Measurements from ENCODE around the gene NAV1. TPM values are rescaled to one million over a fixed set of nuclear protein-coding genes. Genes with fewer than 3 reads are reported as not detected.

Gene NAV1
- total RNA-seq, 4 donors from 2014 or later, result 13.0 to 40.6 (median 16.9) TPM

DNA sequence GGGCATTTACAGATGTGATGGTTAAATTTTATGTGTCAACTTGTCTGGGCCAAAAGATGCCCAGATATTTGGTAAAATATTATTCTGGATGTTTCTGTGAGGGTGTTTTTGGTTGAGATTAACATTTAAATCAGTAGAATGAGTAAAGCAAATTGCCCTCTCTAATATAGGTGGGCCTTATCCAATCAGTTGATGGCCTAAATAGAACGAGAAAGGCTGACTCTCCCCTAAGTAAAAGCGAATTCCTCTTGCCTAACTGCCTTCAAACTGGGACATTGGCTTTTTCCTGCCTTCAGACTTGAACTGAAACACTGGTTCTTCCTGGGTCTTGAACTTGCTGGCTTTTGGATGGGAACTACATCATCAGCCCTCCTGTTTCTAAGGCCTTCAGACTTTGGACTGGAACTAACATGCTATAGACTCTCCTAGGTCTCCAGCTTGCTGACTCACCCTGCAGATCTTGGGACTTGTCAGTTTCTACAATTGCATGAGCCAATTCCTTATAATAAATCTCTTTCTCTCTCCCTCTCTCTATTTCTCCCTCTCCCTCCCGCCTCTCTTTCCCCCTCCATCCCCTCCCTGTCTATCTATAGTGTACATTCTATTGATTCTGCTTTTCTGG is 10.2 kb upstream of the NAV1 start:
- H3K36me3 ChIP-seq, result no peaks in the 10 kb centered on the region
- H3K4me1 ChIP-seq, result peaks cover 0 to 15% (median 0%) of the 10 kb centered on the region in 4 donors
- no peak overlapping the region for H3K4me3 ChIP-seq
- no peak for DNase-seq
- in situ Hi-C loops (cut with MboI; ENCODE audit: low pct_ligation_motif_present in 1 of 4, low pct_unique_long_range_greater_than_20kb in 1 of 4, low sequenced_read_pairs in 3 of 4), result no loop called here
- H3K27me3 ChIP-seq, result no peaks in the 10 kb centered on the region
- intact Hi-C loops (cut with DNase I; ENCODE audit: low total_unique reads), result no loop called here
- WGBS, 2 donors (ENCODE audit: low coverage in 1 of 2), result 65 to 85% methylated on average over 2 to 3 of the region's 3 CpGs
- H3K27ac ChIP-seq, result no peak overlapping the region
- TF ChIP-seq POLR2AphosphoS5 (IDR thresholded peaks at IDR 0.05) (no peak), CTCF (IDR thresholded peaks at IDR 0.05) (no peak), EP300 (IDR thresholded peaks at IDR 0.05; ENCODE audit: low read depth) (no peak)
- no peaks in the 10 kb centered on the region for H3K9me3 ChIP-seq

- intact Hi-C loops (cut with DNase I; ENCODE audit: low total_unique reads) (loop anchor here (2.0 kb wide), 1 partner anchor 262 kb away; no protein-coding TSS in a partner anchor), in situ Hi-C loops (cut with MboI; ENCODE audit: low pct_ligation_motif_present in 1 of 4, low pct_unique_long_range_greater_than_20kb in 1 of 4, low sequenced_read_pairs in 3 of 4) (no loop called here)
- TF ChIP-seq POLR2AphosphoS5 (IDR thresholded peaks at IDR 0.05) (peak in 1 of 3 donors; percentile 21), EP300 (IDR thresholded peaks at IDR 0.05; ENCODE audit: low read depth) (no peak), CTCF (IDR thresholded peaks at IDR 0.05) (peak; percentile 62 to 75 (median 71))
- peak overlapping the region; percentile 28 to 53 (median 44) for H3K27ac ChIP-seq
- H3K4me3 ChIP-seq, result no peak overlapping the region
- DNase-seq, result peak; percentile 78
- peaks cover 0 to 35% (median 5%) of the 10 kb centered on the region in 4 donors for H3K4me1 ChIP-seq
- H3K27me3 ChIP-seq, result no peaks in the 10 kb centered on the region
- H3K36me3 ChIP-seq, result no peaks in the 10 kb centered on the region
- H3K9me3 ChIP-seq, result no peaks in the 10 kb centered on the region
- WGBS, 2 donors (ENCODE audit: low coverage in 1 of 2), result 60% methylated on average over 2 to 26 of the region's 26 CpGs
Observed at GRCh38 chr1:201530741-201531531, 8.0 kb upstream of the NAV1 start.

DNA sequence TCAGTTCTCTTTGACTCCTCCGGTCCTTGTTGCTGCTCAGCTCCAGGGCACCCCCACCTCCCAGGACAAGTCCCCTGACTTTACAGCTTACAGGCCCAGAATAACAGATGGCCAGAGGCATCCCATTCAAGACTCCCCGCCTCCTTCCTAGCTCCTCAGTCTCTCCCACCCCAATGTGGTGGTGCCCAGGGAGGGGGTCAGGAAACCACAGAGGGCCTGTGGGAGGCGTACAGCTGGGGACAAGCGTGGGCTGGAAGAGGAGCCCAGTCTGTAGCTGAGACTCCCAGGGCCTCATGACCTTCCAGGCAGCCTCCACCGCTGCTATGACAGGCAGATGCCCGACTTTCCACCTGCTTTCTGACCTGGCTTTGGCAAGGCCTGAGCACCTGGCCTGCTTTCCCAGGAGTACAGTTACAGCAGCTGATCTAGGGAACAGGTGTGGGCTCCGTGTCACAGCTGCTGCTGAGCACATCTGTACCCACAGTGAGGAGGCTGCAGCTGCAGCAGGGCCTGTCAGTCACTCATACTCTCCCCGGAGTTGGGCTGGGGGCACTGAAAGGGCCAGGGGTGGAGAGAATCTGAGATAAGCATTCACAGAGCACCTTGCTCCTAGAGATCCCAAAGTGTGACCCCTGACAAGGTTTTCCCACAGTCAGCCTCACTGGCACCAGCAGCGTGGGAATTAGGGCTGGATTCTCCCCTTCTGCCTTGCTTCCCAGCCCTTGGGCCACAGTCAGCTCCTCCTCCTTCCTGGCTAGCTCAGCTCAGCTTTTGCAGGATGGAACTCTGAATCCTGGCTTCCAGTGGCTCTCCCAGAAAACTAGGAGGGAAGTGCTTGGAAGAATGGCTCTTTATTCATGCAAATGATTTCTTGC is 7.1 kb upstream of the NAV1 start:
- no peak for DNase-seq
- intact Hi-C loops (cut with DNase I; ENCODE audit: low total_unique reads), result loop anchor here (2.0 kb wide), 1 partner anchor 261 kb away; no protein-coding TSS in a partner anchor
- in situ Hi-C loops (cut with MboI; ENCODE audit: low pct_ligation_motif_present in 1 of 4, low pct_unique_long_range_greater_than_20kb in 1 of 4, low sequenced_read_pairs in 3 of 4), result no loop called here
- H3K36me3 ChIP-seq, result no peaks in the 10 kb centered on the region
- TF ChIP-seq POLR2A (IDR thresholded peaks at IDR 0.05) (no peak), CTCF (IDR thresholded peaks at IDR 0.05) (no peak), EP300 (IDR thresholded peaks at IDR 0.05; ENCODE audit: low read depth) (no peak), POLR2AphosphoS5 (IDR thresholded peaks at IDR 0.05) (no peak)
- H3K4me1 ChIP-seq, result peaks cover 0 to 41% (median 13%) of the 10 kb centered on the region in 4 donors
- H3K9me3 ChIP-seq, result no peaks in the 10 kb centered on the region
- no peak overlapping the region for H3K4me3 ChIP-seq
- peak overlapping the region; percentile 28 to 53 (median 44) for H3K27ac ChIP-seq
- H3K27me3 ChIP-seq, result no peaks in the 10 kb centered on the region
- WGBS, 2 donors (ENCODE audit: low coverage in 1 of 2), result 71 to 83% methylated on average over 2 to 9 of the region's 9 CpGs

DNA sequence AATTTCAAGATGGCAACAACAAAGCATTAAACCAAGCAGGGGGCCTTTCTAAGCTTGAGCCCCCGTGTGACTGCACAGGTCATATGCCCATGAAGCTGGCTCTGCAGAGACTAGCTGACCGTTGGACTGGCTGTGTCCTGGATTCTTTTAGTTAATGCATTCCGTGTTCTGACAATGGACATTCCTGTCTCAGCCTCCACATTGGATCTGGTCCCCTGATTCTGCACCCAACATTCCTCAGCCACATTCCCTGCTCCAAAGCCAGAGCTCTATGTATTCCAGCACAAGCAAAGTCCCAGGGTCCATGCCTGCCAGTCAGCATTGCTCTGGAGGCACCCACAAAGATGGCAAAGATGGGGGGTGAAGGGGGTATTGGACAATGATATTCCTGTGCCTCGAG is 5.1 kb upstream of the NAV1 start:
- H3K27ac ChIP-seq, result peak overlapping the region; percentile 79 to 89 (median 85)
- H3K4me3 ChIP-seq, result no peak overlapping the region
- H3K9me3 ChIP-seq, result no peaks in the 10 kb centered on the region
- H3K4me1 ChIP-seq, result peaks cover 6 to 53% (median 23%) of the 10 kb centered on the region in 4 donors
- in situ Hi-C loops (cut with MboI; ENCODE audit: low pct_ligation_motif_present in 1 of 4, low pct_unique_long_range_greater_than_20kb in 1 of 4, low sequenced_read_pairs in 3 of 4), result no loop called here
- intact Hi-C loops (cut with DNase I; ENCODE audit: low total_unique reads), result no loop called here
- H3K36me3 ChIP-seq, result no peaks in the 10 kb centered on the region
- no peak for DNase-seq
- WGBS, 2 donors (ENCODE audit: low coverage in 1 of 2), result 72% methylated on average over 4 of the region's 4 CpGs; no CpG with 5 or more reads in 1 of the 2 donors
- no peak for TF ChIP-seq EP300 (IDR thresholded peaks at IDR 0.05; ENCODE audit: low read depth)
- no peak for TF ChIP-seq POLR2A (IDR thresholded peaks at IDR 0.05)
- no peak for TF ChIP-seq POLR2AphosphoS5 (IDR thresholded peaks at IDR 0.05)
- no peak for TF ChIP-seq CTCF (IDR thresholded peaks at IDR 0.05)
- peaks cover 16% of the 10 kb centered on the region for H3K27me3 ChIP-seq
